Measurements from ENCODE around the gene NDC1.

- TF ChIP-seq CTCF (IDR thresholded peaks at IDR 0.05): no peak
- no peak for TF ChIP-seq POLR2AphosphoS5 (IDR thresholded peaks at IDR 0.05)
Observed at GRCh38 chr1:53726009-53726600, 112.0 kb downstream of the NDC1 start.

All from gastroesophageal sphincter (tissue), 3 donors.